Activated T-helper 1 cell treated with anti-CD3 and anti-CD28 coated beads, Interleukin-2, amount 50 U/mL, for 16 hours (primary cell): ENCODE data around the gene MIF.
"Not testable (repeated sequence)": the region's sequence is repeated elsewhere in the genome, so short reads cannot be mapped to it uniquely, and the experiment has no call there.

Source experiments
- DNase-seq, 2 donors: peaks; one replicate each; pipeline ENCODE4 v3.0.0-alpha.2; 2020; ENCODE audit warnings: low read depth in 1 of 2, low spot score in 1 of 2

Gene MIF

DNA sequence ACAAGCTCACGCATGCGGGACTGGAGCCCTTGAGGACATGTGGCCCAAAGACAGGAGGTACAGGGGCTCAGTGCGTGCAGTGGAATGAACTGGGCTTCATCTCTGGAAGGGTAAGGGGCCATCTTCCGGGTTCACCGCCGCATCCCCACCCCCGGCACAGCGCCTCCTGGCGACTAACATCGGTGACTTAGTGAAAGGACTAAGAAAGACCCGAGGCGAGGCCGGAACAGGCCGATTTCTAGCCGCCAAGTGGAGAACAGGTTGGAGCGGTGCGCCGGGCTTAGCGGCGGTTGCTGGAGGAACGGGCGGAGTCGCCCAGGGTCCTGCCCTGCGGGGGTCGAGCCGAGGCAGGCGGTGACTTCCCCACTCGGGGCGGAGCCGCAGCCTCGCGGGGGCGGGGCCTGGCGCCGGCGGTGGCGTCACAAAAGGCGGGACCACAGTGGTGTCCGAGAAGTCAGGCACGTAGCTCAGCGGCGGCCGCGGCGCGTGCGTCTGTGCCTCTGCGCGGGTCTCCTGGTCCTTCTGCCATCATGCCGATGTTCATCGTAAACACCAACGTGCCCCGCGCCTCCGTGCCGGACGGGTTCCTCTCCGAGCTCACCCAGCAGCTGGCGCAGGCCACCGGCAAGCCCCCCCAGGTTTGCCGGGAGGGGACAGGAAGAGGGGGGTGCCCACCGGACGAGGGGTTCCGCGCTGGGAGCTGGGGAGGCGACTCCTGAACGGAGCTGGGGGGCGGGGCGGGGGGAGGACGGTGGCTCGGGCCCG lies at the start of gene MIF:
Gene MIF (plus strand): TSS at position 439 of the 765 bp plus-strand sequence. CDS start 92 bp downstream, at position 531.
- peak; percentile 85 to 95 for DNase-seq

DNA sequence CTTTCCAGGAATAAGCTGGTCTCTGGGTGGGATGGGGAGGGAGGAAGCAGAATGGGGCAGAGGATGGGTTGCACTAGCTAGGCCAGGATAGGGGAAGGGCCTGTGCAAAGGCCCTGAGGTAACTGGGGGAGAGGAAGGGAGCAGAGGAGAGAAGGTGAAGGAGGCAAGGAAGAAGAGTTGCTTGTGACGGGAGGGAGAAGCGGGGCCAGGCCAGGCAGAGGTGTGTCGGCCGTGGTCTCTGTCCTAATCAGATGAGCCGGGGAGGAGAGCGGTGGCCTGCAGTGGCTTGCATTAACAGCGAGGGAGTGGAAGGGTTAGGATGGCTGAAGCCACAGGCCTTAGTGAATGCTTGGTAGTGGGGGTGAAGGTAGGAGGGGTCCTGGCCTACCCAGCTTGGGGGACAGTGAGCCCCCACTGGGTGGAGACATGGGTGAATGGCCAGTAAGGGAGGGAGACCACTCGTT lies 49.4 kb upstream of the MIF start:
- DNase-seq, result no peak

DNA sequence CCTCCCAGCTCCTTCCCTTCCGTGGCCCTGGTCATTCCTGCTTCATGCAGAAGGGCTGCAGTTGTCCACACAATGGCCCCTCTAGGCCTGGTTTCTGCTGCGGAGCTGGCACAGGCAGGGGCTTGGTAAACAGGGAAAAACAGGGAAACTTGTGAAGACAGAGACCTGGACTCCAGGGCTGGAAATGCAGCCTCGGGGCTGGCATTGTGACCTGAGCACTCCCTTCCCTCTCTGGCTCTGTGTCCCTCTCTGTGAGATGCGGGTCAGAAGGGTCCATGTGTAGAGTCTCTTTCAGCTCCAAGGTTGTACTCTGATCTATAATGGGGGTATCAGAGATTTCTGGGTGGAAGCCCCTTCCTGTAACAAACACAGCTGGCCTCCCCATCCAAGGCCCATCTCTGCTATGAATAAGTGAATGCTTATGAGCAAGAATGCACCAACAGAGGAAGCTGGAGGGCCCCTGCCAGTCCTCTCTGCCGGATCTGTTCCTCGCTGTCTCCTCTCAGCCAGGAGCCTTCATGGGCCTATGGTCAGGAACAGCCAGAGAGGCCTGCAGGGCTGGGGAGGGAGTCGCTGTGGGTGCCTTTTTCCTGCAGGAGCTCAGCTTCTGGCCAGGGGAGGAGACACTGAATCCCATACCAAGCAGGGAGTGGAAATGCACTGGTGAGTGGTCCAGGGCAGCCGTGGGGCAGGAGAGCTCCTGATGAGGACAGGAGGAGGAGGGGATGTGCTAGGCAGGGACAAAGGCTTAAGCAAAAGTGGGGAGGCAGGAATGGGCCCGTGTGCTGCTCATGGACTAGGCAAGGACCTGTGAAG lies 48.7 kb upstream of the MIF start:
- DNase-seq, result no peak

DNA sequence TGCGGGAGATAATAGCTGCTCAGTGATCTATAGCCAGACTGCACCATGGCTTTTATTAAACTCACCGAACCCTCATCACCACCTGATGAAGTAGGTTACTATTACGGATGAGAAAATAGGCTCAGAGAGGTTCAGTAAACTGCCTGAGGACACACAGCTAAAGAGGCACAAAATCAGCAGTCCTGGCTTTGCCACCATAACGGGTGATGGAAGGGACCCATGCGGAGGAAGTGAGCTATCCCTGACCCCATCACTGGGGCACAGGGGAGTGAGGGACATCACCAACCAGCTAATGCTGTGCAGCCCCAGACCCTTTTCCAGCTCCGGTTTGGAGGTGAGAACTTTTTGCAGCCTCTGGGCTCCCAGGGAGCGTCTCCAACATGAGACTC lies 48.1 kb upstream of the MIF start:
- DNase-seq, result no peak

DNA sequence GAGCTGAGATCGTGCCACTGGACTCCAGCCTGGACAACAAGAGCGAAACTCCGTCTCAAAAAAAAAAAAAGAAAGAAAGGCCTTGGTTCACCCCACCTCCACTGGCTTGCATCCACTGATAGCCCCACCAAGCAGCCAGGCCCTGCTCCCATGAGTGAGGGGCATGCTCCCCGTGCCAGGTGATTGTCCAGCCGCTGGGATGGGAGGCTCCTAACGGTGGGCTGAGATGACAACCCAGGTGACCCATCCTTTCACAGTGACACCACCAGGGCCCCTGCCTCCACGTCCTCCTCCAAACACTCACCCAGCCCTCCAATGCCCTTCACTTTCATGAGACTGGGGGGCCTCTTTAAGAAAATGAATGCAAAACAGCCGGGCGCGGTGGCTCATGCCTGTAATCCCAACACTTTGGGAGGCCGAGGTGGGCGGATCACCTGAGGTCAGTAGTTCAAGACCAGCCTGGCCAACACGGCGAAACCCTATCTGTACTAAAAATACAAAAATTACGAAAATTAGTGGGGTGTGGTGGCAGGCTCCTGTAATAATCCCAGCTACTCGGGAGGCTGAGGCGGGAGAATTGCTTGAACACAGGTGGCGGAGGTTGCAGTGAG lies 46.8 kb upstream of the MIF start:
- no peak for DNase-seq

DNA sequence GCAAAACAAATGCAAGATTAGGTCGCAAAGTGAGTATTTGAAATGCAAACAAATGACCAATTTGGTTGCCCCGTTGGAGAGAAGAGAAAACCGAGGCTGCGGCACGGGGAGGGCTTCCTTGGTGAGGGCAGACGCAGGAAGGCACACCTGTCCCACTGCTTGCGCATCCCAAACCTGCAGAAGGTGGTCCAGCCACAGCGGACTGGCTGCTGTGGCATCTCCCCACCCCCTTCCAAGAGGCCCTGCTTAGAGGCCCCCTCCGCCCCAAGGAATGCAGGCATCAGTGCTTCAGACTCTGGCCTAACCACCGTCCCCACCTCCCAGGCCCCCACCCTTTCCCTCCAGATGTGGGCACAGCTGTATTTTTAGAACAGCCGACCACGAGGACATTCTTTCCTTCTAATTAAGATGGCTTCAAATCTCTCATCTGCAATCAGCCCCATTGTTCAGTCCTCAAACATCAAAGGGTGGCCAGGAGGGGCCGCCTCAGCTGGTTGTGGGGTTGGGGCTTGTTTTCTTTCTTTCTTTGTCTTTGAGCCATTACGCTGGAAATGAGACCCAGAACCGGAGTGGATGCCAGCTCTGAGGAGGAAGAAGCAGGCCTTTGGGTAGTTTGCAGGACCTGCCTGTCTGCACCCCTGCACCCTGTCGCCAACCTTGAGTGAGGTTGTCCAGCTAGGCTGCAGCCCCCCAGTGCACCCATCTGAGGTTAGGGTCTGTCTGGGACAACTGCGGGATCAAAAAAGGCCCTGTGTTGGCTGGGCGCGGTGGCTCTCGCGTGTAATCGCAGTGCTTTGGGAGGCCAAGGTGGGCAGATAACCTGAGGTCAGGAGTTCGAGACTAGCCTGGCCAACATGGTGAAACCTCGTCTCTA lies 46.0 kb upstream of the MIF start:
- no peak for DNase-seq

DNA sequence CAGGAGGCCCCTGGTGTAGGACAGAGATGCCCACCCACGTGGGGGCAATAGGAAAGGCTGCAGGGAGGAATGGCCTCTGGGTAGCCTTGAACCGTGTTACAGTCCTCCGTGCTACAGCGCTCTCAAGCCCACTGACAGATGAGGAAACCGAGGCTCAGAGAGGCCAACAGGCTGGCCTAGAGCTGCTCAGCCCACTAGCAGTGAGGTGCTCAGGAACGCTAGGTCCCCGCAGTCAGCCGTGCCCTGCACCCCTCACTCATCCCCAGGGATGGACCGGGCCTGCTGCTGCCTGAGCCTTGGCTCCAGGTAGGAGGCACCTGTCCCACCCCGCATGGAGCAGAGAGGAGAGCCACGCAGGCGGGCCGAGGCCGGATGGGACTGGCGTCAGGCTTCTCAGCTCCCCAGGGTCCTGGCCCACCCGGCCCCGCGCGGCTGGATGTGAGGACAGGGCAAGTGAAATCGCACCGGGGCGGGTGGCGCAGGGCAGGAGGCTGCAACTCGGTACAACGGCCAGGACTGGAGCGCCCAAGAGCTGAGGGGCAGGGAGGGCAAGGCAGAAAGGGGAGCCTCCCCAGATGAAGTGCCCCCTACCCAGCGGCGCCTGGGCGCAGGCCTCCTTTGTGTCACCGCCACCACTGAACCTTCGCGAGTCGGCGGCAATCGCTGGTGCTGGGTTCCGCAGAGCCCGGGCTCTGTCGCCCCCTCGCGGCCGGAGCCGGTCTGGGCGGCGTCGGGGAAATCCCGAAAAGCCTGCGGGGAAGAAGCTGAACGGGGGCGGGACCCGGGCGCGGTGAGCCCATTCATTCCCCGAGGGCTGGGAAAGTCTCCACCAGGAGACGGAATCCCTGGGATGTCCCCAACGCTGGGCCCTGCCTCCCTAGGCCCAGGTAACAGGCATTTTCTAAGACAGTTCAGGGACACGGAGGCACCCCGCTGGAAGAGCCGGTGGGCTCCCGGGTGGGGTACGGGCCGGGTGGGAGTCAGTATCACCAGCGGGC lies 44.9 kb upstream of the MIF start:
- peak; percentile 75 to 79 for DNase-seq

DNA sequence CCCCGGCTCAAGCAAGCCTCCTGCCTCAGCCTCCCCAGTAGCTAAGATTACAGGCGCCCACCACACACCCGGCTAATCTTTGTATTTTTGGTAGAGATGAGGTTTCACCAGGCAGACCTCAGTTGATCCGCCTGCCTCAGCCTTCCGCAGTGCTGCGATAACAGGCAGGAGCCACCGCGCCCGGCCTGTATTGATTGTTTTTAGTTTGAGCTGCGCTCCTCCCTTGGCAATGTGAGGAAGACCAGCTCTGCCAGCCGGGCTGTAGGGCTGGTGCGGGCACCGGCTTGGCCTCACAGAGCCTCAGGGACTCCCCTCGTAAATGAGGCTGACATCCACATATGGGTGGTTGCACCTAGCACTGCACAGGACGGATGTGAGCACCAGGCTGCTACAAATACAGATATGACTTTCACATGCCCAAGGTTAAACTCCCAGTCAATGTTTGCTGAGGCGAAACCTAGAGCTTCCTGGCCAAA lies 44.0 kb upstream of the MIF start:
- DNase-seq, result no peak

DNA sequence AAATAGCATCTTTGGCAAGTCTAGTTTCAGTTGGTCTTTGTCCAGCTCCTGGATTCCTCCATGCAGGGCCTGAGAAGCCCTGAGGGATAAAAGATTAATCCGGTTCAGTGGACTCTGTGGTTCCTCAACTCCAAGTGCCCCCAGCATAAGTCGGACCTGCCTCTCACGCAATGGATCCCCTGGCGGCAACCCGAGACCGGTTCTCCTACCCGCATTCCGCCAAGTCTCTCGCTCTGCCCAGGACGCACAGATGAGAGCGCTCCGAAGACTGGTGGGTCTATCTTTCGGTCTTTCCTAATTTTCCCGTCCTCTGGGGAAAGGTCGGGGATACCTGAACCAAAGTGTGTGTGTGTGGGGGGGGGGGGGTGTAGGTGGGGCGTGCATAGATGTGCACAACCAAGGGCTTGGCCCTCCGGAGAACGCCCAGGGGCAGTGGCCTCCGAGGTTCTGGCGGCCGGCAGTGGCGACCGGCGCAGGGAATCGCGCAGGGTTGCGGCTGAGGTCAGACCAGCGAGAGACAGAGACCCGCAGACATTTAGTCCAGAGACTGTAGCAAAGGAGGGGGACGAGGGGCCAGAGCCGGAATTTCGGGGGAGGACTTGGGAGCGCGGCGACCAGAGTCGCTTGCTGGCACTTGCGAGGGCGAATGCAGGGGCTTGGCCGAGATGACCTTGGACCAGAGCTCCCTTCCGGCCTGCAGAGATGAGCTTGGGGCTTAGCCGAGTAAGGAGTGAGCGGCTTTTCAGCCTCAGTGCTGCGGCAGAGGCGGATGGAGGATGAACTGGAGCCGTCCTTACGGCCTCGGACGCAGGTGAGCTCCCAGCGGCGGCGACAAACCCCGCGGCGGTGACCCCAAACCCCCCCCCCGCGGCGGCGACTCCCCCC lies 37.2 kb upstream of the MIF start:
- DNase-seq, result no peak

DNA sequence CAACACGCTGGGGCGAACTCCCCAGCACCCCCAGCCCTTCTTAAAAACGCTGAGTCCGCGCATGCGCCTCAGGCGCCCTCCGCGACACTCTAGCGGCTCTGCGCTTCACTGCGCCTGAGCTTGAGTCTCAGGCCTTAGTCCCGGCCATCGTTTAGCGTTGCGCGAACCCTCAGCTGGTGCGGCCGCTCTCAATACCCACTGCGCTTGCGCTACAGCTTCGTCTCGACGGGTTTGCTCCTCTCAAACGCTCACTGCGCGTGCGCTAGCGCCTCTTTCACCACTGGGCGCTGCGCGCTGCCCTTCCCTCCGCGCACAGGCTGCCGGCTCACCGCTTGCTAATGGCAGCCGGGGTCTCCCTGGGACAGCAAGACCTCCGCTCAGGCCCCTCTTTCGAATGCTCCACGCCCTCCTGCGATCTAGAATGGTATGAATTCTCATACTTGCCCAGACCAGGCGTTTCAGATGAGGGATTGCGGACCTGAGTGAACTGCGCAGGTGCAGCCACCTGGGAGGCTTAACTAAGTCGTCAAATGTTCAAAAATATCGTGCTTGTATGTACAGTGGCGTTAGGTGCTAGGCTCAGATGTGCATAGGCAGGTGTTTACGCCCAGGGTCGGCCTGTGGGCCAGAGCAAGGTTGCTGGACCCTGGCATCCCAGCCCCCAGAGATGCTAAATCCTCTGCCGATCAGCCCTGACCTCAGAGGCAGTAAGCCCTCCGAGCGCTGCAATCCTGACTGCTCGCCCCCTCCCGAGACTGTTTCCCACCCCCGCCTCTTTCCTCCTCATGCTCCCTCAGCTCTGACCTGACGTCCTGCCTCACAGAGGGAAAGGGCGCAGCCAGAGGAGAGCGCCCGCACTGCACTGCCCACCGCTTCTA lies 36.3 kb upstream of the MIF start, which contains the start of gene SLC2A11:
Gene SLC2A11 (plus strand): TSS at position 270 of the 878 bp plus-strand sequence. CDS start 125 bp downstream, at position 395.
- peak; percentile 87 to 89 for DNase-seq

DNA sequence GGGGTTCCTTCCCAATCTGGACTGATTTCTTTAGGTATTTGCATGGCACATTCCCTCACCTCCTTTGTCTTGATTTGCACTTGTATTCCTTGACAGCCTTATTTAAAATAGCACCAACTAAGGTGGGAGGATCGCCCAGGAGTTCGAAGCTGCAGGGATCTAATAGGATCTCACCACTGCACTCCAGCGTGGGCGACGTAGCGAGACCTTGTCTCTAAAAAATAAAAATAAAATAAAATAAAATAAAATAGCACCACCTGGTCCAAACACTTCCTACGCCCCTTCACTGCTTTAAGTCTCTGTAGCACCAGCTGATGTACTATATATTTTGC lies 35.7 kb upstream of the MIF start:
- no peak for DNase-seq

DNA sequence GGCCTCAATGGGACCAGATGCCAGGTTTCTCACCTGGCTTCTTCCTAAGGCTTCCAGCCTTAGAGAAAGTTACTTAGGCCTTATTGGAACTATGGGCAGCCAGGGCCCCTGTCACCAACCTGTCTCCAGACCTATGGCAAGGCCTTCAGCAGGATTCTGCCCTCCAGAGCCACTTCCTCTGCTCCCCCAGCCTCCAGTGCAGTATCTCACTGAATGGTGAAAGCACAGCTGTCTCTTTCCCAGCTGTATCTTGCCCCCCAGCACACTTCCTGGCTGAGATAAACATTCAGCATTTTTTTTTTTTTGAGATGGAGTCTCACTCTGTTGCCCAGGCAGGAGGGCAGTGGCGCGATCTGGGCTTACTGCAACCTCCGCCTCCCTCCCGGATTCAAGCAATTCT lies 35.0 kb upstream of the MIF start:
- DNase-seq, result no peak

DNA sequence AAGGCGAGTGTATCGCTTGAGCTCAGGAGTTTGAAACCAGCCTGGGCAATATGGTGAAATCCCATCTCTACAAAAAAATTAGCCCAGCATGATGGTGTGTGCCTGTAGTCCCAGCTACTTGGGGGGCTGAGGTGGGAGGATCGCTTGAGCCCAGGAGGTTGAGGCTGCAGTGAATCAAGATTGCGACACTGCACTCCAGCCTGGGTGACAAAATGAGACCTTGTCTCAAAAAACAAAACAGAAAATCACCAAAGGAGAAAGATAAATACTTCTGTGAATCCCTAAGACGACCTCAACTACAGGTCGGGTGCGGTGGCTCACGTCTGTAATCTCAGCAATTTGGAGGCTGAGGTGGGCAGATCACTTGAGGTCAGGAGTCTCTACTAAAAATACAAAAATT lies 34.0 kb upstream of the MIF start:
- not testable (repeated sequence) for DNase-seq

DNA sequence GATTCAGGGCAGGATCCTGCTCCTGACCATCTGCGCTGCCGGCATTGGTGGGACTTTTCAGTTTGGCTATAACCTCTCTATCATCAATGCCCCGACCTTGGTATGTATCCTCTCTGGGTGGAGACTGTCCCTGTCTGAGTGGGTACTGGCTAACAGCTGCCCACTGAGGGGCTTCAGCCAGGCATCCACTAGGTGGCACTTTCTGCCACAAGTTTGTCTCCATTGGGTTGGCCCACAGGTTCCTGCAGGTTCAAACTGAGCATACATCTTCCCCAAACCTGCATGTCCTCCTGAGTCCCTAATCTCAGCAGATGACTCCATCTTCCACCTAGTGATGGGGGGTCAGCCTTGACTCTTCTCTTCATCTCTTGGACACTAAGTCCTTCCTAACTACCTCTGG lies 32.1 kb upstream of the MIF start:
- DNase-seq, result no peak

DNA sequence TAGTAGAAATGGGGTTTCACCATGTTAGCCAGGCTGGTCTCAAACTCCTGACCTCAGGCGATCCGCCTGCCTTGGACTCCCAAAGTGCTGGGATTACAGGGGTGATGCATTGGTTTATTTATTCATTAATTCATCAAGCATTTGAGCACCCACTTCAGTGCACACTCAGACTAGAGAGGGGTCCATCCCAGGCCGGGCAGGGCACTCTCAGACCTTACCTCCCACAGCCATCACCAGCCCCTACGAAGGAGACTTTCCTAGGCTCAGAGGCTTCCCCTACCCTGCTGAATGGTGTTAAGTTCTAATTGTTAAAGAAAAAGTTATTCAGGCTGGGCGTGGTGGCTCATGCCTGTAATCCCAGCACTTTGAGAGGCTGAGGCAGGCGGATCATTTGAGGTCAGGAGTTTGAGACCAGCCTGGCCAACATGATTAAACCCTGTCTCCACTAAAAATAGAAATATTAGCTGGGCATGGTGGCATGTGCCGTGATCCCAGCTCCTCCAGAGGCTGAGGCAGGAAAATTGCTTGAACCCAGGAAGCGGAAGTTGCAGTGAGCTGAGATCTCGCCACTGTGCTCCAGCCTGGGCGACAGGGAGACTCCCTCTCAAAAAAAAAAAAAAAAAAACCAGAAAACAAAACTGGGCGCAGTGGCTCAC lies 29.6 kb upstream of the MIF start:
- DNase-seq, result not testable (repeated sequence)

DNA sequence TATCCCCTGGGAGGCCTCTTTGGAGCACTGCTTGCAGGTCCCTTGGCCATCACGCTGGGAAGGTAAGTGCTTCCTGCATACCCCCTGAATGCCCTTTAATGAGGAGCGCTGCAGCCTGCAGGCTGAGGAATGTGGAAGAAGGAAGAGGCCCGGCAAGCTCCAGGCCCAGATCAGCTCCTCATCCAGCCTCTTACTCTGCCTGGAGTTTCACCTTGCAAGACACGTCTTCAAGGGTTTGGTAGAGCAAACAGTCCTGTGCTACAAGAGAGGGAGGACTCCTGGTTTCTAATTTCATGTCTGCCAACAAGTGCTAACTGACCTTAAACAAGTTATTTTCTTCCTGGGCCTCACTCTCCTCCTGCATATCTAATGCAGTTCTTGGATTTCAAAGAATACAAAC lies 25.6 kb upstream of the MIF start:
- no peak for DNase-seq

DNA sequence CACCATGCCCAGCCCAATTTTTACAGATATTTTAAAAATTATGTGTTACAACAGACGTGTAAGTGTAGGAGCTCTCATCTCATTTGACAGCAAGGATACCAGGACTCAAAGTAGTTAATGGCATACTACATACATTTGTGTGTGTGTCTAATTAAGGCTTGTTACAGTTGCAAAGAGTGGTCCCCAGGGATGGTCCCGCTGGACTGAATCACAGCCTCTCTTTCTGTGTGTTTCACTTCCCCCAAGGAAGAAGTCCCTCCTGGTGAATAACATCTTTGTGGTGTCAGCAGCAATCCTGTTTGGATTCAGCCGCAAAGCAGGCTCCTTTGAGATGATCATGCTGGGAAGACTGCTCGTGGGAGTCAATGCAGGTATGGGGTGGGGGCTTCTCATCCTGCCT lies 19.3 kb upstream of the MIF start:
- DNase-seq, result no peak
